Left ventricle myocardium inferior (tissue), 1 donor: Measurements from ENCODE around the gene RHBDL3. TPM values are rescaled to one million over a fixed set of nuclear protein-coding genes. Genes with fewer than 3 reads are reported as not detected.

ENCODE experiments used
- DNase-seq: peaks from one replicate; pipeline ENCODE4 v3.0.0-alpha.2; 2020
- H3K27ac ChIP-seq: fragments of 200-600 bp; replicated peaks from 2 replicates; pipeline ENCODE4 v1.8.0; 2021
- H3K27me3 ChIP-seq: fragments of 200-600 bp; 2 replicates; pipeline ENCODE4 v1.8.0; 2021; ENCODE audit warnings: low read depth
- H3K36me3 ChIP-seq: fragments of 200-600 bp; 2 replicates; pipeline ENCODE4 v1.8.0; 2021
- H3K4me1 ChIP-seq: fragments of 200-600 bp; 2 replicates; pipeline ENCODE4 v1.8.0; 2021
- H3K4me3 ChIP-seq: fragments of 200-600 bp; 2 replicates; pipeline ENCODE4 v1.8.0; 2021; ENCODE audit warnings: mild to moderate bottlenecking, moderate library complexity
- H3K9me3 ChIP-seq: fragments of 200-600 bp; replicated peaks from 2 replicates; pipeline ENCODE4 v1.8.0; 2021
- CTCF ChIP-seq: fragments of 200-600 bp; IDR thresholded peaks from 2 replicates; pipeline ENCODE4 v1.8.0; 2021; ENCODE audit warnings: antibody characterized with exemption, mild to moderate bottlenecking, borderline replicate concordance
- intact Hi-C: fragments of 100-400 bp; cut with micrococcal nuclease; formaldehyde crosslinking; loops from one replicate; pipeline ENCODE4 v1.11.0; 2022
- total RNA-seq: library from RNA; stranded (reverse); fragmentation: NEBNext Ultra II Directional; extraction: Animal tissue kit (Norgen Biotek cat#: 25700); gene quantifications from one replicate; pipeline ENCODE4 v1.2.1, GENCODE V29; 2021
- donor health status: DM: no; HTN: yes; CAD: no; lungs with severe emphysema.

Gene RHBDL3
- total RNA-seq, 1 donor from 2014 or later: 4.7 TPM

- peak overlapping the region; percentile 60 for H3K27ac ChIP-seq
- intact Hi-C loops: no loop called here
- no peak for TF ChIP-seq CTCF
- H3K4me3 ChIP-seq: peak overlapping the region; percentile 38
- no peak for DNase-seq
- H3K4me1 ChIP-seq: peaks cover 93% of the 10 kb centered on the region
- peaks cover 87% of the 10 kb centered on the region for H3K36me3 ChIP-seq
- no peaks in the 10 kb centered on the region for H3K9me3 ChIP-seq
- no peaks in the 10 kb centered on the region for H3K27me3 ChIP-seq
Measured at GRCh38 chr17:32355649-32356377, 90.2 kb downstream of the RHBDL3 start.

GRCh38 chr17:32356378-32356743 is 90.7 kb downstream of the RHBDL3 start:
- Histone ChIP-seq H3K36me3 (peaks cover 92% of the 10 kb centered on the region), H3K27me3 (no peaks in the 10 kb centered on the region), H3K9me3 (no peaks in the 10 kb centered on the region), H3K4me1 (peaks cover 93% of the 10 kb centered on the region), H3K4me3 (peak overlapping the region; percentile 38), H3K27ac (peak overlapping the region; percentile 60)
- no peak for TF ChIP-seq CTCF
- no peak for DNase-seq
- intact Hi-C loops: no loop called here

- Histone ChIP-seq H3K4me3 (peak overlapping the region; percentile 38), H3K9me3 (no peaks in the 10 kb centered on the region), H3K27me3 (no peaks in the 10 kb centered on the region), H3K36me3 (peaks cover 96% of the 10 kb centered on the region), H3K4me1 (peaks cover 93% of the 10 kb centered on the region), H3K27ac (no peak overlapping the region)
- no peak for TF ChIP-seq CTCF
- no peak for DNase-seq
- intact Hi-C loops: no loop called here
Measured at GRCh38 chr17:32356750-32357149, 91.1 kb downstream of the RHBDL3 start.

- no peak overlapping the region for H3K4me3 ChIP-seq
- TF ChIP-seq CTCF: no peak
- DNase-seq: no peak
- H3K4me1 ChIP-seq: peaks cover 85% of the 10 kb centered on the region
- H3K27me3 ChIP-seq: no peaks in the 10 kb centered on the region
- intact Hi-C loops: no loop called here
- no peaks in the 10 kb centered on the region for H3K9me3 ChIP-seq
- no peak overlapping the region for H3K27ac ChIP-seq
- peaks cover 99% of the 10 kb centered on the region for H3K36me3 ChIP-seq
Measured at GRCh38 chr17:32357615-32358014, 92.0 kb downstream of the RHBDL3 start.

- no peaks in the 10 kb centered on the region for H3K9me3 ChIP-seq
- no peak for TF ChIP-seq CTCF
- no peak for DNase-seq
- H3K4me3 ChIP-seq: no peak overlapping the region
- intact Hi-C loops: no loop called here
- no peaks in the 10 kb centered on the region for H3K27me3 ChIP-seq
- no peak overlapping the region for H3K27ac ChIP-seq
- peaks cover 48% of the 10 kb centered on the region for H3K4me1 ChIP-seq
- H3K36me3 ChIP-seq: peaks cover 100% of the 10 kb centered on the region
Measured at GRCh38 chr17:32361270-32361669, 95.6 kb downstream of the RHBDL3 start.
